Stimulated activated CD4-positive, alpha-beta T cell treated with anti-CD3 and anti-CD28 coated beads, TNF-alpha, amount 100 ng/mL, for 48 hours (primary cell): Measurements from ENCODE around the gene SLC15A3.
A peak's percentile ranks its signal among the peaks of the same experiment; 100 is the strongest.

Experiments
- DNase-seq, 3 donors: peaks; one replicate each; pipeline ENCODE4 v3.0.0-alpha.2; 2020; ENCODE audit warnings: low read depth in 3 of 3

SLC15A3 gene

DNA sequence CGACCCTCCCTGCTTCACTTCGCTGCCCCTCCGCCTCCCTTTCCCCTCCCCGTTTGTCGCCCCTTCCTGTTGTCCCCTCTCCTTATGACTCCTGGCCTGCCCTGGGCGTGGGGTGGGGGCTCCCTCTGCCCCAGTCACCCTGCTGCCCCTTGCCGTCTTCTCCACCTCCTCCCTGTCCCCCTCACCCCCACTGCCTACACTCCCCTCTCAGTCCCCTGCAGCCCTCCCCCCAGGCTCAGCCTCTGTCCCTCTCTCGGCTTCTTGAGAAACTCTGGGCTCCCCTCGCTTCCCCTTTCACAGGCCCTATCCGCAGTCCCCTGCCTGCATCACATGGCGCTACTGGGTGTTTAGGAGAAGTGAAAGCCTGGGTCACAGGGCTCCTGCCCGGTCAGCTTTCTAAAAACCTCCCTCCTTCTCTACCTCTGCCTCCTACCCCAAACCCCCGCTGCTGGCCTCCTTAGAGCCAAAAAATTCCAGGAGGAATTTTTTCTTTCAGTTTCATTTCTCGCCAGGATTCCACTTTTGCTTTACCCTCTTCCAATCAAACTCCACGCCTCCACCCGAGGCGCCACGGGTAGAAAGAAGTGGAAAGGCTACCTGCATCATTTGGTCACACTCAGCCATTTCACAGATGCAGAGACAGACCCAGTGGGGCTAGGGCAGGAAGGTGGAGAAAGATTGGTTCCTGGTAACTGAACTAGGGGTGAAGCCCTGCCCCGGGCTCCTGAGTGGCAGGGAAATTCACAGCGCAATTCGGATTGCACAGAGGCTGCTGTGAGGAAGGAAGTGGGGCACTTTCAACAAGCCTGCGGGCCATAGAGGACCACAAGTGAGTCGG is at the start of gene SLC15A3:
Gene SLC15A3 (minus strand): TSS at position 273 of the 838 bp plus-strand sequence. CDS start 625 bp downstream, outside the sequence.
- DNase-seq: no peak

- no peak for DNase-seq
These were observed 48.5 kb upstream of the SLC15A3 start for GRCh38 chr11:61000426-61000825.

DNA sequence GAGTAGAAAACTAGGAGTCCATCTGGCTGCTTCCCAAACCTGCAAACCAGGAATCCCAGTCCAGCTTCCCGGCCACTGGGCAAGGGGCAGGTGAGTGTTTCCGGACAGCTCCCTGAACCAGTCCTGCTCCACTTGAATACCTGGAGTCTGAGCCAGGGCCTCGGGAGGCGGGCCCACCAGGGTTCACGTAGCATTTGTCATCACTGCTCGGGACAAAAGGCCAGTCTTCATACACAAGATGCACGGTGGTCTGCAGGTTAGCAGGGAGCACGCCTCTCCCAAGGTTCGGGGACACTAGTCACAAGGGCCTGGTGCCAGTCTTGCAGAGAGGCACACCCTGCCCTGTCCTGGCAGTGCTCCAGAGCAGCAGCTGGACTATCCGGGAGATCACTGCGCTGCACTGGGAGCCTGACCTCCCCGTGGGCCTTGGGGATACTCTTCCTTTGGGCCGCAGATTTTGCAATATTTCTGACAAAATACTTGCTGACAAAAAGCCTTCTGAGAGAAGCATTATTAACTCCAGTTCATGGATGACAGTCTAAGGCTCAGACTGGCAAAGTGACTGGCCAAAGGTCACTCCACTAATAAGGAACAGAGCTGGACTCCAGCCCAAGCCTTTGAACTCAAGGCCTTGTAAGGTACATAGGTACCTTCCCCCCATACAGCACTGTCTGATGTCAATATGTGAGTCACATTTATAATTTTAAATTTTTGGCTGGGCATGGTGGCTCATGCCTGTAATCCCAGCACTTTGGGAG is 44.6 kb upstream of the SLC15A3 start:
- no peak for DNase-seq

DNA sequence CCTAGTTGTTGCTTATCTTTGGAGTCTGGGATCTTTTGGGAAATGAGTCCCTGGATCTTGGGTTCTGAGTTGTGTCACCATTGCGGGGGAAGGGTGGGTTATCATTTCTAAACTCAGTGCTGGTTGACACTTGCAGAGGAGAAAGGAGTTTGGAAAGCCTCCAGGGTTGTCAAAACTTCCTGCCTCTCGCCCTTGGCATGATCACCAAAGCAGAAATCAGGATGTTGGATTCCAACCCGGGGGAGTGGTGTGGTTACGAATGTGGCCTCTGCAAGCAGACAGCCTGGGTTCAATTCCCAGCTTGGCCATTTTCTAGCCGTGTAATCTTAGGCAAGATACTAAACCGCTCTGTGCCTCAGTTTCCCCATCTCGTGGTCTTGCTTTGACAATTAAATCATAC is 43.8 kb upstream of the SLC15A3 start:
- no peak for DNase-seq

GRCh38 chr11:60994541-60995080 is 42.6 kb upstream of the SLC15A3 start:
- DNase-seq: no peak

DNA sequence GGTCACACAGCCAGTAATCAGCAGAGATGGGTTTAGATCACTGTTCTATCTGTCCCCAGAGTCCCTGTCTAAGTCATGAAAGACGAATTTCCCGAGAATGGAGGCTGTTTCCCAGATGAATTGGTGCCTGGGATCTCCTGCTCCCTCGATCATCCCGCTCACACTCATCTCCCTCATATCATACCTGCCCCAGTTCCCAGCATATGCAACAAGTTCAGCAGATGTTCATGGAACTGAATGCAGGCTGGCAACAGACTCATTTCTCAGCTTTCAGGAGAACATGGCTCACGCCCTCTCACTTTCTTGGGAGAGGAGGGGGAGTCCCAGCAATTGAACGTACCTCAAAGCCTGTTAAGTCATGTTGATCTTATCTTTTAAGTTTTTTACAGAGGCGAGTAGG is 41.6 kb upstream of the SLC15A3 start:
- DNase-seq: peak in 1 of 3 donors; percentile 66

GRCh38 chr11:60992842-60993409 is 41.0 kb upstream of the SLC15A3 start:
- DNase-seq: no peak

DNA sequence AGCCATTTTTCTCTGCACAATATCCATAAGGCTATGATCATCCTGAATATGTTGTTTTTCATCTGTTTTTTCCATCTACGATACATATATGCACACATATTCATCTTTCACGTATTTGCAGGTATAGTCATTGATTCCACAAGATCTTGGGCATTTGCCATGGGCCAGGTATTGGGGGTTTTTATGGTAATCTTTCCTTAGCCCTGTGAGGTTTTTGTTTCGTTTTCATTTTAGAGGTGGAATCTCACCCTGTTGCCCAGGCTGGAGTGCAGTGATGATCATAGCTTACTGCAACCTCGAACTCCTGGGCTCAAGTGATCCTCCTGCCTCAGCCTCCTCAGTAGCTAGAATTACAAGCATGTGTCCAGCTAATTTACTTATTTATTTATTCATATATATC is 39.5 kb upstream of the SLC15A3 start:
- no peak for DNase-seq

DNA sequence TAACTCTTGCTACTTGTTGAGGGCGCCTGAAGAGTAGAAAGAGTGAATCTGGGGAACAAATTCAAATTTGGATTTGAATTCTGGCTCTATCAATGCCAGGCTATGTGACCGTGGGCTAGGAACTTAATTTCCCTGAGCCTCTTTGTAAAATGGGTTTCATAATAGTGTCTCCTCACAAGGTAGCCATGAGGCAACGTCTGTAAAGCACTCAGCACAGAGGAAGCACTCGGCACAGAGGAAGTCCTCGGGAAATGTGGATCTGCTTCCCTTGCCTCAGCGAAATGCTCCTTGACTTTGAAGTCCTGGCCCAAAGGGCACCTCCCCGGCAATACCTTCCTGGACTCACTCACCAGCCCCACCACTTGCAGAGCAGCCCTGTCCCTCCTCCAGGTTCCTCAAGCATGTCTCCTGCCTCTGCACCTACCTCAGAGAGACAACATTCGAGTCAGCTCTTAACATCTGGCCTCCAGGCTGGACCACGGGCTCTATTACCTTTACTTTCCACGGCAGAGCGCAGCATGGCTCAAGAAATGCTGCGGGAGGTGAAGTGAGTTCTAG is 37.2 kb upstream of the SLC15A3 start:
- no peak for DNase-seq

DNA sequence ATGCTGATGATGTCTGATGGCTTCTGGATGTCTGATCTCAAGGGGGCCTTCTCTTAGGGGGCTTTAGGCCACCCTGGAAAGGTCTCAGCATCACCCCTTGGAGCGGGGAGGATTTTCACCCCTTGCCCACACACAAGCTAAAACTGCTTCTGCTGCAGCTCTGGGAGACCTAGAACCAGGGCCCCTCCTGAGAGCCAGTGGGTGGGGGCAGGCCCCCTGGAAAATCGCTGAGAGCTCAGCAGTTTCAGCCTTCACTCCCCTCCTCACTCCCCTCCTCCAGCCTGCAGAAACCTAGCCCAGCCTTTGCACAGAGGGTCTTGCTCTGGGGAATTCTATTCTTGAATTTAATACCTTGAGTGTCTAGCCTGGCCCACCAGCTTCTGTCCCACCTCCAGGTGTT is 36.7 kb upstream of the SLC15A3 start:
- no peak for DNase-seq

GRCh38 chr11:60987577-60988277 is 35.8 kb upstream of the SLC15A3 start:
- peak in 1 of 3 donors; percentile 74 for DNase-seq

DNA sequence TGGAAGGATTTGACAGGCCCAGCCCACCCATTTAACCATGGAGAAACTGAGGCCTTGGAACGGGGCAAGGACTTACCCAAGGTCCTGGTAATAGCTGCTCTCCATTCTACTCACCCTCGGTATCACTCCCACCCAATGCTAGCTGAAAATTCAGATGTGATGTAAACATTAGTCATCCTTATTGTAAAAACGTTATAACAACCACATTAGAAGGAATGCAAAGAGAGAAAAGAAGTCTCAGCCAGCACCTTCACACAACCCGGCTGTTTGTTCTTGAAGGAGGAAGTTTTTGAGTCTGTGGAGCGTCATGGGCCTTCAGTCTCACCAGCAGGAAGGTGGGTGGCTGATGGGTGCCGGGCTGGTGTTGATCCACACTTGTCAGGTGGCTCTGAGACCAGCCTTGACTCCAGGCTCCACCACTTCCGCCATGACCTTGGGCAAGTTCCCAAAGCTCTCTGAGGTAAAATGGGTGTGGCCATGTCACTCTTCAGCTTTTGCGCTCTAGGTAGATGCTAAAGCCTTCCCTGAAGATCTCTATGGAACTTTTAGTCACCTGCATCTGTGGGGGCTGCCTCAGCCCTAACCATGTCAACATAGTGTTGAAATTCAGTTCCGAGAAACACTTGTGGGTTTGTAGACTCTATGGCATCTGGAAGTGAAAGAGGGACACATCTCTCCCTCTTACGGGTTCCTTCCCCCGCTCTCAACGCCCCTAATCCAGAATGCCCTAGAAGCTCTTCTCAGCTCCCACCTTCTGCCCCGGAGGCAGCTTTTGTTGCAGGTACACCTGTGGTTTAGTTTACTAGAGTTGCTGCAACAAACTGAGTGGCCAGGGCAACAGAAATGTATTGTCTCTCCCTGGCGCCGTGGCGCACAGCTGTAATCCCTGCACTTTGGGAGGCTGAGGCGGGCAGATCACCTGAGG is 34.3 kb upstream of the SLC15A3 start:
- DNase-seq: peak; percentile 83 to 94 (median 84)

GRCh38 chr11:60985501-60985900 is 33.5 kb upstream of the SLC15A3 start:
- DNase-seq: no peak

DNA sequence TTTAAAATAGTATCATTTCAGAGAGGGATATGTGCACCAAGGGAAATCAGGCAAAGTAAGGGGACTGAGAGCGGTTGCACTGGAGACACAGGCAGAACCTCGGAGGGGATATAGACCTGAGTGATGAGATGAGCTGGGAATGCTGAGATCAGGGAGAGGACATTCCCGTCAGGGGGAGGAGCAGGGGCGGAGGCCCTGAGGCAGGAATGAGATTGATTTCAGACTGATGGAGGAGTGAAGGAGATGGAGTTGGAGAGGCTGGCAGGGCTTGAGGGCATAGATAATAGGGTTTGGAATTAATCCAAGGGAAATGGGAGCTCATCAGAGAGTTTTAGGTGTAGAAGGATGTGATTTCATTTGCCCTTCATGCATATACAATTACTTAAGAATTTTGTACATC is 32.7 kb upstream of the SLC15A3 start:
- DNase-seq: no peak

- DNase-seq: no peak
These were observed 32.2 kb upstream of the SLC15A3 start for GRCh38 chr11:60984149-60984548.

- DNase-seq: no peak
These were observed 30.2 kb upstream of the SLC15A3 start for GRCh38 chr11:60982184-60982583.

DNA sequence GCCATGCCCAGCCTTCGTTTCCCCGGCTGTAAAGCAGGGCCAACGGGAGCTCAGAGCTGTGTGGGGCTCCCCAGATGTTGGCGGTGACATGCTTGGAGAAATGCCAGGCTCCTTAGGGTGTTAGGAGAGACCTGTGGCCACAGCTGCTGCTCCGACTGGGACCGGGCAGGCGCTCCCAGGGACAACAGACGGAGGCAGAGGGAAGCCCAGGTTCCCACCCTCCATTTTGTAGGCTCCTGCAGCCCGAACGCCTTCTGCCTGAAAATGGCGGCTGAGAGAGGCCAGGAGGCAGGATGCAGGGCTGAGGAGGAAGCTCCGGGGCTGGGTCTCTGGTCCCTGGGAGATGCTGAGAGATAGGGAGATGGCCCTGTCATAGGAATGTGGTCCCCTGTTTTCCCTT is 29.5 kb upstream of the SLC15A3 start:
- no peak for DNase-seq

GRCh38 chr11:60978546-60979380 is 26.8 kb upstream of the SLC15A3 start:
- peak; percentile 68 to 78 (median 78) for DNase-seq

- no peak for DNase-seq
These were observed 25.9 kb upstream of the SLC15A3 start for GRCh38 chr11:60977836-60978235.
